HepG2 (cell line): Measurements from ENCODE around the gene PLCB1. TPM values are rescaled to one million over a fixed set of nuclear protein-coding genes. Genes with fewer than 3 reads are reported as not detected.
"Not testable (repeated sequence)": the region's sequence is repeated elsewhere in the genome, so short reads cannot be mapped to it uniquely, and the experiment has no call there.

Experiments
- ATAC-seq: fragments of 200-7000 bp; cut with Tn5 transposase; 3 replicates; pipeline ENCODE4 v1.9.1; 2020; ENCODE audit warnings: mild to moderate bottlenecking, moderate library complexity
- BruUV-seq: library from RNA; stranded (reverse); fragments of 400-500 nt; replicated peaks from 2 replicates; lab custom pipeline; 2021; lab: Mats Ljungman, UMichigan
- CTCF ChIA-PET: fragments of 300-600 bp; formaldehyde crosslinking; extraction: SDS; loops from one replicate; lab custom pipeline; 2021; ENCODE audit warnings: low total read pairs, inconsistent platforms, low intra/inter-chr PET ratio; lab: Yijun Ruan, JAX
- POLR2A ChIA-PET: fragments of 350-600 bp; sonication (Branson Sonifier 250); formaldehyde crosslinking; loops from one replicate; lab custom pipeline; 2020; ENCODE audit warnings: antibody characterized with exemption, inconsistent platforms; lab: Yijun Ruan, JAX
- DNase-seq: peaks from one replicate; pipeline ENCODE4 v3.0.0-alpha.2; 2015; ENCODE audit warnings: low spot score
- FAIRE-seq: peaks from 3 replicates; lab custom pipeline; 2011; peaks lifted over from hg19 to GRCh38; lab: Jason Lieb, UNC
- H2AFZ ChIP-seq: one replicate; pipeline ENCODE4 v1.6.1; 2011; ENCODE audit warnings: low read length, inconsistent platforms
- H3K27ac ChIP-seq: fragments of 300-600 bp; 3 replicates; pipeline ENCODE4 v1.8.0; 2011; ENCODE audit warnings: mixed run types, mild to moderate bottlenecking, mixed read lengths, low read length, inconsistent platforms; ENCODE audit not compliant: insufficient read depth; ENCODE audit errors: extremely low read length
- H3K27me3 ChIP-seq, 2 experiments: fragments of 200-600 bp in 1 of 2; 2 replicates in 1 of 2; 3 replicates in 1 of 2; pipeline versions ENCODE4 v1.6.0 to v1.8.0; 2011; ENCODE audit warnings: low read length in 2 of 2, mild to moderate bottlenecking in 2 of 2, moderate library complexity in 2 of 2, inconsistent platforms in 1 of 2; ENCODE audit not compliant: insufficient read depth in 2 of 2, control insufficient read depth in 1 of 2
- H3K36me3 ChIP-seq, 2 experiments: fragments of 200-600 bp in 1 of 2; replicated peaks in 1 of 2; 2 replicates in 1 of 2; 3 replicates in 1 of 2; pipeline versions ENCODE4 v1.5.1 to v1.8.0; 2011; ENCODE audit warnings: low read length in 2 of 2, inconsistent platforms in 1 of 2; ENCODE audit not compliant: insufficient read depth in 2 of 2, control insufficient read depth in 1 of 2
- H3K4me1 ChIP-seq: 2 replicates; pipeline ENCODE4 v1.5.1; 2012; ENCODE audit warnings: low read length, inconsistent platforms; ENCODE audit not compliant: insufficient read depth
- H3K4me2 ChIP-seq: 2 replicates; pipeline ENCODE4 v1.6.0; 2011; ENCODE audit warnings: low read depth, low read length, inconsistent platforms
- H3K4me3 ChIP-seq, 3 experiments: fragments of 200-600 bp in 1 of 3; sonication (generic), shearing (Covaris generic) in 1 of 3; replicated peaks in 1 of 3; 2 replicates each; pipeline ENCODE4 v1.5.1; 2011 to 2016; ENCODE audit warnings: low read length in 3 of 3, inconsistent platforms in 2 of 3, low read depth in 2 of 3, mild to moderate bottlenecking in 2 of 3, control low read depth in 1 of 3, mixed read lengths in 1 of 3; ENCODE audit not compliant: insufficient read depth in 1 of 3
- H3K79me2 ChIP-seq: one replicate; pipeline ENCODE4 v1.6.1; 2011; ENCODE audit warnings: low read length, inconsistent platforms; ENCODE audit not compliant: insufficient read depth
- H3K9ac ChIP-seq: 2 replicates; pipeline ENCODE4 v1.6.0; 2011; ENCODE audit warnings: mild to moderate bottlenecking, low read depth, low read length, inconsistent platforms; ENCODE audit not compliant: insufficient read depth
- H3K9me3 ChIP-seq: 2 replicates; pipeline ENCODE4 v1.5.1; 2012; ENCODE audit warnings: mild to moderate bottlenecking, low read length
- H4K20me1 ChIP-seq: 2 replicates; pipeline ENCODE4 v1.6.0; 2011; ENCODE audit warnings: inconsistent platforms, mild to moderate bottlenecking, low read length, moderate library complexity; ENCODE audit not compliant: insufficient read depth
- DMTF1 ChIP-seq: sonication (generic); formaldehyde crosslinking; IDR thresholded peaks from 2 replicates; pipeline ENCODE4 v1.4.0; 2020; ENCODE audit warnings: mild to moderate bottlenecking, missing genetic modification reagents
- FLYWCH1 ChIP-seq: sonication (generic); formaldehyde crosslinking; IDR thresholded peaks from 2 replicates; pipeline ENCODE4 v1.8.1; 2023; ENCODE audit warnings: mild to moderate bottlenecking, missing genetic modification reagents
- NFE2L2 ChIP-seq: fragments of 150-350 bp; IDR thresholded peaks from 2 replicates; pipeline ENCODE4 v1.6.1; 2014; ENCODE audit warnings: low read length
- SKI ChIP-seq: fragments of 450-650 bp; IDR thresholded peaks from one replicate; pipeline ENCODE4 v1.6.1; 2018; ENCODE audit warnings: mild to moderate bottlenecking; ENCODE audit not compliant: partially characterized antibody
- WGBS: methylation state at CpG from one replicate; pipeline ENCODE4 v1.1.6; 2017; ENCODE audit warnings: low lambda C conversion rate; 5-methylcytosine and 5-hydroxymethylcytosine counted together
- in situ Hi-C: cut with HindIII; loops from 2 replicates; pipeline ENCODE4 v1.10.0; 2017; ENCODE audit warnings: low pct_unique_long_range_greater_than_20kb; ENCODE audit not compliant: extremely low pct_ligation_motif_present
- intact Hi-C: fragments of 100-400 bp; cut with micrococcal nuclease; formaldehyde crosslinking; loops from one replicate; pipeline ENCODE4 v1.10.0; 2022; ENCODE audit not compliant: unreplicated experiment
- polyA plus RNA-seq, 8 experiments: library from polyadenylated mRNA; depleted of rRNA in 3 of 8; stranded (reverse) in 7 of 8; unstranded in 1 of 8; fragments of >200 nt; fragmentation: Illumina TruSeq in 4 of 8; extraction: Trizol in 4 of 8; gene quantifications; 2 replicates each; pipeline versions ENCODE4 v1.2.1 to v1.2.3, GENCODE V29; 2011 to 2016; ENCODE audit warnings: low read depth in 4 of 8, missing spikeins in 1 of 8, mixed read lengths in 1 of 8; ENCODE audit not compliant: insufficient read depth in 1 of 8
- total RNA-seq, 5 experiments: library from RNA; depleted of rRNA; stranded (reverse); fragments of >200 nt; fragmentation: Illumina TruSeq; extraction: Trizol; gene quantifications; 2 replicates each; pipeline ENCODE4 v1.2.3, GENCODE V29; 2016; ENCODE audit warnings: low read depth in 1 of 5
- TF ChIP-seq, protein P1 (sequence below): sonication (generic); formaldehyde crosslinking; IDR thresholded peaks from 2 replicates; pipeline ENCODE4 v1.5.1; 2020; ENCODE audit warnings: mild to moderate bottlenecking, missing genetic modification reagents, borderline replicate concordance

PLCB1 gene
- total and polyA plus RNA-seq, 2 of the 13 experiments (the other 11 are each of a cell fraction or from before 2014, with no cell fraction given): 42.4 to 55.9 TPM

GRCh38 chr20:8464368-8464767, 332.3 kb downstream of the PLCB1 start (continued):
- TF ChIP-seq DMTF1: no peak
- TF ChIP-seq FLYWCH1: no peak
- peak; percentile 98 for TF ChIP-seq NFE2L2
- TF ChIP-seq, protein P1, sequence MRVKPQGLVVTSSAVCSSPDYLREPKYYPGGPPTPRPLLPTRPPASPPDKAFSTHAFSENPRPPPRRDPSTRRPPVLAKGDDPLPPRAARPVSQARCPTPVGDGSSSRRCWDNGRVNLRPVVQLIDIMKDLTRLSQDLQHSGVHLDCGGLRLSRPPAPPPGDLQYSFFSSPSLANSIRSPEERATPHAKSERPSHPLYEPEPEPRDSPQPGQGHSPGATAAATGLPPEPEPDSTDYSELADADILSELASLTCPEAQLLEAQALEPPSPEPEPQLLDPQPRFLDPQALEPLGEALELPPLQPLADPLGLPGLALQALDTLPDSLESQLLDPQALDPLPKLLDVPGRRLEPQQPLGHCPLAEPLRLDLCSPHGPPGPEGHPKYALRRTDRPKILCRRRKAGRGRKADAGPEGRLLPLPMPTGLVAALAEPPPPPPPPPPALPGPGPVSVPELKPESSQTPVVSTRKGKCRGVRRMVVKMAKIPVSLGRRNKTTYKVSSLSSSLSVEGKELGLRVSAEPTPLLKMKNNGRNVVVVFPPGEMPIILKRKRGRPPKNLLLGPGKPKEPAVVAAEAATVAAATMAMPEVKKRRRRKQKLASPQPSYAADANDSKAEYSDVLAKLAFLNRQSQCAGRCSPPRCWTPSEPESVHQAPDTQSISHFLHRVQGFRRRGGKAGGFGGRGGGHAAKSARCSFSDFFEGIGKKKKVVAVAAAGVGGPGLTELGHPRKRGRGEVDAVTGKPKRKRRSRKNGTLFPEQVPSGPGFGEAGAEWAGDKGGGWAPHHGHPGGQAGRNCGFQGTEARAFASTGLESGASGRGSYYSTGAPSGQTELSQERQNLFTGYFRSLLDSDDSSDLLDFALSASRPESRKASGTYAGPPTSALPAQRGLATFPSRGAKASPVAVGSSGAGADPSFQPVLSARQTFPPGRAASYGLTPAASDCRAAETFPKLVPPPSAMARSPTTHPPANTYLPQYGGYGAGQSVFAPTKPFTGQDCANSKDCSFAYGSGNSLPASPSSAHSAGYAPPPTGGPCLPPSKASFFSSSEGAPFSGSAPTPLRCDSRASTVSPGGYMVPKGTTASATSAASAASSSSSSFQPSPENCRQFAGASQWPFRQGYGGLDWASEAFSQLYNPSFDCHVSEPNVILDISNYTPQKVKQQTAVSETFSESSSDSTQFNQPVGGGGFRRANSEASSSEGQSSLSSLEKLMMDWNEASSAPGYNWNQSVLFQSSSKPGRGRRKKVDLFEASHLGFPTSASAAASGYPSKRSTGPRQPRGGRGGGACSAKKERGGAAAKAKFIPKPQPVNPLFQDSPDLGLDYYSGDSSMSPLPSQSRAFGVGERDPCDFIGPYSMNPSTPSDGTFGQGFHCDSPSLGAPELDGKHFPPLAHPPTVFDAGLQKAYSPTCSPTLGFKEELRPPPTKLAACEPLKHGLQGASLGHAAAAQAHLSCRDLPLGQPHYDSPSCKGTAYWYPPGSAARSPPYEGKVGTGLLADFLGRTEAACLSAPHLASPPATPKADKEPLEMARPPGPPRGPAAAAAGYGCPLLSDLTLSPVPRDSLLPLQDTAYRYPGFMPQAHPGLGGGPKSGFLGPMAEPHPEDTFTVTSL (CRISPR knock-in tag): 0 out of 2 replicates have a peak, but pooled peaks have one; percentile 60
- TF ChIP-seq SKI: peak; percentile 20

GRCh38 chr20:8466781-8467180, 334.7 kb downstream of the PLCB1 start:
- H3K4me2 ChIP-seq, H3K9ac ChIP-seq, in situ Hi-C loops, H3K27me3 ChIP-seq, H3K79me2 ChIP-seq, H3K36me3 ChIP-seq, H3K27ac ChIP-seq, H2AFZ ChIP-seq, H3K4me1 ChIP-seq, intact Hi-C loops, CTCF ChIA-PET, H4K20me1 ChIP-seq, ATAC-seq, BruUV-seq, FAIRE-seq, POLR2A ChIA-PET, H3K4me3 ChIP-seq, DNase-seq: not testable (repeated sequence)
- H3K9me3 ChIP-seq: peaks cover 15% of the 10 kb centered on the region
- 94% methylated on average over 2 of the region's 2 CpGs for WGBS
